ENCODE results near the gene SPPL2B. TPM values are rescaled to one million over a fixed set of nuclear protein-coding genes. Genes with fewer than 3 reads are reported as not detected.
"Not testable (repeated sequence)": the region's sequence is repeated elsewhere in the genome, so short reads cannot be mapped to it uniquely, and the experiment has no call there.

Gene SPPL2B
- total RNA-seq, 1 donor from 2014 or later, result 95.7 TPM

- H3K4me1 ChIP-seq, result no peaks in the 10 kb centered on the region
- no peaks in the 10 kb centered on the region for H3K27me3 ChIP-seq
- TF ChIP-seq, protein P1, sequence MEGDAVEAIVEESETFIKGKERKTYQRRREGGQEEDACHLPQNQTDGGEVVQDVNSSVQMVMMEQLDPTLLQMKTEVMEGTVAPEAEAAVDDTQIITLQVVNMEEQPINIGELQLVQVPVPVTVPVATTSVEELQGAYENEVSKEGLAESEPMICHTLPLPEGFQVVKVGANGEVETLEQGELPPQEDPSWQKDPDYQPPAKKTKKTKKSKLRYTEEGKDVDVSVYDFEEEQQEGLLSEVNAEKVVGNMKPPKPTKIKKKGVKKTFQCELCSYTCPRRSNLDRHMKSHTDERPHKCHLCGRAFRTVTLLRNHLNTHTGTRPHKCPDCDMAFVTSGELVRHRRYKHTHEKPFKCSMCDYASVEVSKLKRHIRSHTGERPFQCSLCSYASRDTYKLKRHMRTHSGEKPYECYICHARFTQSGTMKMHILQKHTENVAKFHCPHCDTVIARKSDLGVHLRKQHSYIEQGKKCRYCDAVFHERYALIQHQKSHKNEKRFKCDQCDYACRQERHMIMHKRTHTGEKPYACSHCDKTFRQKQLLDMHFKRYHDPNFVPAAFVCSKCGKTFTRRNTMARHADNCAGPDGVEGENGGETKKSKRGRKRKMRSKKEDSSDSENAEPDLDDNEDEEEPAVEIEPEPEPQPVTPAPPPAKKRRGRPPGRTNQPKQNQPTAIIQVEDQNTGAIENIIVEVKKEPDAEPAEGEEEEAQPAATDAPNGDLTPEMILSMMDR (IDR thresholded peaks at IDR 0.05), result no peak
- intact Hi-C loops (cut with DNase I), result no loop called here
- H3K27ac ChIP-seq, result no peak overlapping the region
- no peak for DNase-seq (ENCODE audit: low spot score in 2 of 2)
- peaks cover 23 to 64% of the 10 kb centered on the region in 2 donors for H3K36me3 ChIP-seq
- H3K9me3 ChIP-seq, result no peaks in the 10 kb centered on the region
- H3K4me3 ChIP-seq, result no peak overlapping the region
Observed at GRCh38 chr19:2342656-2343288, 14.3 kb downstream of the SPPL2B start.

DNA sequence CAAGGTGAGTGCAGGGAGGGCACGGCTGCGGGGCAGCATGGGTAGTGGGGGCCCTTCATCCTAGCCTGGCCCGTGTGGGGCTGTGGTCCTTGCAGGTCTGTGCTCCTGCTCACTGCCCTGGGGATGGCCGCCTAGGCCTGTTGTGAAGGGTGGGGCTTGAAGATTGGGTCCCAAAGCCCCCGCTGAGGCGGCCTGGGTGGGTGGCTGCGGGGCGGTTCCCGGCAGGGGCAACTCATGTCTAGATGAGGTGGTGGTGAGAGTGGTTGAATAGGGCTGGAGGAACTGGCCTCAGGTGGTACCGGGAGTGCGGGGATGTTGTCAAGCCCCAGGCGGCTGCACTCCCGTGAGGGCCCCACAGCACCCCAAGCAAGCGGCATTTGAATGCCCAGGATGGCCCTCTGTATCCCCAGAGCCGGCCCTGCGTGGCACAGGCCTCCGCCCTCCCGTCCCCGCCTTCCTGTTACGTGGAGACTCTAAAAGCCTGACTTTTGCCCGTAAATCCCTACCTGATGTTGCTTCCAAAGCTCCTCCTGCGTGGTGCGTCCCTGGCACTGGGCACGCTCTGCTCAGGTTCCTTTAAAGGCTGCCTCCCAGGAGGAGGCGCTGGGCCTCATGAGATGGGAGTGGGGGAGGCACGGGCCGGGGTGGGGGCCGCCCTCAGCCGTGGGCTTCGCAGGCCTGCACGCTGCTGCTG, 15.0 kb downstream of the SPPL2B start:
- TF ChIP-seq, protein P1 (IDR thresholded peaks at IDR 0.05), result no peak

GRCh38 chr19:2344381-2344870, 15.9 kb downstream of the SPPL2B start:
- peaks cover 24 to 66% of the 10 kb centered on the region in 2 donors for H3K36me3 ChIP-seq
- no peaks in the 10 kb centered on the region for H3K4me1 ChIP-seq
- no peak overlapping the region for H3K4me3 ChIP-seq
- intact Hi-C loops (cut with DNase I), result no loop called here
- DNase-seq (ENCODE audit: low spot score in 2 of 2), result no peak
- no peaks in the 10 kb centered on the region for H3K27me3 ChIP-seq
- no peaks in the 10 kb centered on the region for H3K9me3 ChIP-seq
- no peak overlapping the region for H3K27ac ChIP-seq
- TF ChIP-seq, protein P1 (IDR thresholded peaks at IDR 0.05), result no peak

More for the DNA sequence above, 15.0 kb downstream of the SPPL2B start:
- no peak overlapping the region for H3K4me3 ChIP-seq
- H3K9me3 ChIP-seq, result no peaks in the 10 kb centered on the region
- no peak for DNase-seq (ENCODE audit: low spot score in 2 of 2)
- peaks cover 23 to 65% of the 10 kb centered on the region in 2 donors for H3K36me3 ChIP-seq
- no peaks in the 10 kb centered on the region for H3K27me3 ChIP-seq
- intact Hi-C loops (cut with DNase I), result no loop called here
- no peak overlapping the region for H3K27ac ChIP-seq
- no peaks in the 10 kb centered on the region for H3K4me1 ChIP-seq

- Histone ChIP-seq H3K4me1 (no peaks in the 10 kb centered on the region), H3K27me3 (no peaks in the 10 kb centered on the region), H3K36me3 (peaks cover 25 to 63% of the 10 kb centered on the region in 2 donors), H3K4me3 (no peak overlapping the region), H3K9me3 (no peaks in the 10 kb centered on the region), H3K27ac (no peak overlapping the region)
- intact Hi-C loops (cut with DNase I), result no loop called here
- no peak for DNase-seq (ENCODE audit: low spot score in 2 of 2)
- TF ChIP-seq, protein P1 (IDR thresholded peaks at IDR 0.05), result no peak
Observed at GRCh38 chr19:2345076-2345475, 16.6 kb downstream of the SPPL2B start.

GRCh38 chr19:2345794-2346663, 17.5 kb downstream of the SPPL2B start:
- no peak overlapping the region for H3K4me3 ChIP-seq
- no peaks in the 10 kb centered on the region for H3K9me3 ChIP-seq
- no peak for DNase-seq (ENCODE audit: low spot score in 2 of 2)
- H3K27ac ChIP-seq, result no peak overlapping the region
- H3K36me3 ChIP-seq, result peaks cover 27 to 63% of the 10 kb centered on the region in 2 donors
- intact Hi-C loops (cut with DNase I), result no loop called here
- TF ChIP-seq, protein P1 (IDR thresholded peaks at IDR 0.05), result no peak
- no peaks in the 10 kb centered on the region for H3K27me3 ChIP-seq
- no peaks in the 10 kb centered on the region for H3K4me1 ChIP-seq

- intact Hi-C loops (cut with DNase I); H3K9me3 ChIP-seq; H3K4me3 ChIP-seq; H3K27me3 ChIP-seq; H3K27ac ChIP-seq; DNase-seq (ENCODE audit: low spot score in 2 of 2); H3K4me1 ChIP-seq: not testable (repeated sequence)
- peaks cover 32 to 62% of the 10 kb centered on the region in 2 donors for H3K36me3 ChIP-seq
Observed at GRCh38 chr19:2349818-2350217, 21.3 kb downstream of the SPPL2B start.
